Measurements from ENCODE around the gene CELSR1. TPM values are rescaled to one million over a fixed set of nuclear protein-coding genes. Genes with fewer than 3 reads are reported as not detected.

CELSR1 gene
- total RNA-seq, 1 experiment from 2014 or later, result 37.6 TPM

DNA sequence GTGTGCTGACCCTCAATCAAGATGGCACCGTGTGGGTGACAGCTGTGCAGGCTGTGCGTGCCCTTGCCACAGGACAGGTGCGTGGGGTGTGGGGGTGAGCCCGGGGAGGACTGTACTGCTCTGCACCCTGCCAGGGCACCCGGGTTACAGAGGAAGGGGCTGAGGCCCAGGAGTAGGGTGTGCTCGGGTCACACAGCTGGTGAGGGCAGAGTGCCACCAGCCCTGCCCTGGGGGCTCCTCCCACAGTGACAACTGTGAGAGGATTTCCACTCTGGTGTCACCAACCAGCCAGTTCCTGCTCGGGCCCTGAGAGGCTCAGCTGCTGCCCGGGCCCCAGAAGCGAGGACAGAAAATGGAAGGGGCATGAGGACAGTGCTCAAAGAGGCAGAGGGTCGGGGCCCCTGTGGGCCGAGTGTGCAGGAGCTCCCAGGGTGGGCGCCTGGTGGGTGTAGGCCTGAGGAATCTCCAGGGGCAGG lies 181.4 kb downstream of the CELSR1 start:
- Histone ChIP-seq H3K4me1 (replicated peaks; ENCODE audit: insufficient read depth) (0 out of 2 replicates have a peak, but pooled peaks cover 3% of the 10 kb centered on the region), H3K9me3 (ENCODE audit: insufficient read depth, low read depth) (no peaks in the 10 kb centered on the region), H3K79me2 (ENCODE audit: low read depth) (no peaks in the 10 kb centered on the region), H3K27me3 (ENCODE audit: insufficient read depth, low read depth) (no peaks in the 10 kb centered on the region), H3K4me3 (no peak overlapping the region), H3K36me3 (ENCODE audit: low read depth) (no peaks in the 10 kb centered on the region), H2AFZ (no peak overlapping the region), H3K27ac (no peak overlapping the region), H3F3A (ENCODE audit: insufficient read depth, low read depth) (peaks cover 26% of the 10 kb centered on the region), H4K20me1 (ENCODE audit: insufficient read depth) (peaks cover 21% of the 10 kb centered on the region), H3K9me2 (ENCODE audit: insufficient read depth) (no peaks in the 10 kb centered on the region), H3K4me2 (no peak overlapping the region)
- no TSS peak for BruUV-seq (replicated peaks)
- ChIA-PET CTCF (interaction anchor here (0.6 to 1.1 kb wide), 2 partner anchors 183 to 186 kb away, joined by 3 read pairs; no protein-coding TSS in a partner anchor), POLR2A (ENCODE audit: unreplicated experiment) (no interaction called here)
- DNase-seq, result no peak
- TF ChIP-seq, protein P1, sequence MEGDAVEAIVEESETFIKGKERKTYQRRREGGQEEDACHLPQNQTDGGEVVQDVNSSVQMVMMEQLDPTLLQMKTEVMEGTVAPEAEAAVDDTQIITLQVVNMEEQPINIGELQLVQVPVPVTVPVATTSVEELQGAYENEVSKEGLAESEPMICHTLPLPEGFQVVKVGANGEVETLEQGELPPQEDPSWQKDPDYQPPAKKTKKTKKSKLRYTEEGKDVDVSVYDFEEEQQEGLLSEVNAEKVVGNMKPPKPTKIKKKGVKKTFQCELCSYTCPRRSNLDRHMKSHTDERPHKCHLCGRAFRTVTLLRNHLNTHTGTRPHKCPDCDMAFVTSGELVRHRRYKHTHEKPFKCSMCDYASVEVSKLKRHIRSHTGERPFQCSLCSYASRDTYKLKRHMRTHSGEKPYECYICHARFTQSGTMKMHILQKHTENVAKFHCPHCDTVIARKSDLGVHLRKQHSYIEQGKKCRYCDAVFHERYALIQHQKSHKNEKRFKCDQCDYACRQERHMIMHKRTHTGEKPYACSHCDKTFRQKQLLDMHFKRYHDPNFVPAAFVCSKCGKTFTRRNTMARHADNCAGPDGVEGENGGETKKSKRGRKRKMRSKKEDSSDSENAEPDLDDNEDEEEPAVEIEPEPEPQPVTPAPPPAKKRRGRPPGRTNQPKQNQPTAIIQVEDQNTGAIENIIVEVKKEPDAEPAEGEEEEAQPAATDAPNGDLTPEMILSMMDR (conservative IDR thresholded peaks at IDR 0.05), result no peak
- TF ChIP-seq EZH2 (IDR thresholded peaks at IDR 0.05; ENCODE audit: low read depth), result no peak
- intact Hi-C loops (cut with micrococcal nuclease; ENCODE audit: unreplicated experiment), result loop anchor here (1.0 kb wide), 1 partner anchor 186 kb away; no protein-coding TSS in a partner anchor

DNA sequence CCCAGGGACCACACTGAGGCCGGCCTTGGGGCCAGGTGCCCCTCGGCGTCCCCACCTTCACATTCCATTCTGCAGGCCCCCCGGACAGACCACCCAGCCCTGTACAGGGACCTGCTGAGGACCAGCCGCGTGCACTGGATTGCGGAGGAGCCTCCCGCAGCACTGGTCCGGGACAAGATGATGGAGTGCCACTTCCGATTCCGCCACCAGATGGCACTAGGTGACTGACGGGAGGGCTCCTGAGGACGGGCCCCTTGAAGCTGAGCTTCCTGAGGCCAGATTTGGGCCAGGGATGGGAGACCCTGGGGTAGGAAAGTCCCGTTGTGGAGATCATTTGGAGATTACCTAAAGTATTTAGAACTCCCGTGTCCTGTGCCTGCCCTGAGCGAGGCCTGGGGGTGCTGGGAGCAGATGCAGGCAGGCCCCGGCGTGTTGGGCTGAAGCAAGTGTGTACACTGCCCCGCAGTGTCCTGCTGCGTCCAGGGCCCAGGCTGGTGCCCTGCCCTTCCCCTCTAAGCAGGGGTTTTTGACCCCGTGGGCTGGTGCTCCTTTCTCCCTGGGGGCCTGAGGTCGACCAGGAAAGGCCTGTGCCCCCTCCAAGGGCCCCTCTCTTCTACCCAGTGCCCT lies 181.9 kb downstream of the CELSR1 start:
- ChIA-PET POLR2A (ENCODE audit: unreplicated experiment) (no interaction called here), CTCF (interaction anchor here (1.1 kb wide), 1 partner anchor 183 kb away, joined by 3 read pairs; no protein-coding TSS in a partner anchor)
- no peak overlapping the region for H2AFZ ChIP-seq
- DNase-seq, result peak; percentile 49 to 69
- H3K79me2 ChIP-seq (ENCODE audit: low read depth), result no peaks in the 10 kb centered on the region
- H3K27ac ChIP-seq, result no peak overlapping the region
- H3K9me2 ChIP-seq (ENCODE audit: insufficient read depth), result no peaks in the 10 kb centered on the region
- 0 out of 2 replicates have a peak, but pooled peaks cover 4% of the 10 kb centered on the region for H3K36me3 ChIP-seq (ENCODE audit: low read depth)
- H3F3A ChIP-seq (ENCODE audit: insufficient read depth, low read depth), result peaks cover 23% of the 10 kb centered on the region
- no peaks in the 10 kb centered on the region for H3K9me3 ChIP-seq (ENCODE audit: insufficient read depth, low read depth)
- H4K20me1 ChIP-seq (ENCODE audit: insufficient read depth), result peaks cover 21% of the 10 kb centered on the region
- H3K27me3 ChIP-seq (ENCODE audit: insufficient read depth, low read depth), result no peaks in the 10 kb centered on the region
- H3K4me2 ChIP-seq, result no peak overlapping the region
- BruUV-seq (replicated peaks), result no TSS peak
- H3K4me3 ChIP-seq, result no peak overlapping the region
- intact Hi-C loops (cut with micrococcal nuclease; ENCODE audit: unreplicated experiment), result loop anchor here (1.0 kb wide), 1 partner anchor 187 kb away; no protein-coding TSS in a partner anchor
- TF ChIP-seq, protein P1 (conservative IDR thresholded peaks at IDR 0.05), result peak; percentile 95
- TF ChIP-seq EZH2 (IDR thresholded peaks at IDR 0.05; ENCODE audit: low read depth), result no peak
- 0 out of 2 replicates have a peak, but pooled peaks cover 3% of the 10 kb centered on the region for H3K4me1 ChIP-seq (replicated peaks; ENCODE audit: insufficient read depth)

DNA sequence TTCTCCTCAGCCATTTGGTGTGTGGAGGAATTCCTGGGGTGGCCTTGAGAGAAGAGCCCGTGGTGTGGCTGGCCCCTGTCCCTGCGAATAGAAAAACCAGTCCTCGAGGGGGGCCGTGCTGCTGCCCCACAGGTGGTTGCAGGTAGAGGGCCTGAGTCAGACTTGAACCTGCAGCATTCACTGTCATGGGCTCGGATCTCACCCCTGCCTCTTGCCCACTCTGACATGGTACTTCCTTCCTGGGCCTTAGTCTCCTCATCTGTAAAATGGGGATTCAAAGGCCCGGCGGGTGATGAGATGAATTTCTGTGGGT lies 182.5 kb downstream of the CELSR1 start:
- Histone ChIP-seq H3K4me2 (no peak overlapping the region), H3K79me2 (ENCODE audit: low read depth) (no peaks in the 10 kb centered on the region), H2AFZ (no peak overlapping the region), H3K27ac (no peak overlapping the region), H3F3A (ENCODE audit: insufficient read depth, low read depth) (peaks cover 23% of the 10 kb centered on the region), H4K20me1 (ENCODE audit: insufficient read depth) (peaks cover 16% of the 10 kb centered on the region), H3K9me3 (ENCODE audit: insufficient read depth, low read depth) (no peaks in the 10 kb centered on the region), H3K36me3 (ENCODE audit: low read depth) (0 out of 2 replicates have a peak, but pooled peaks cover 6% of the 10 kb centered on the region), H3K9me2 (ENCODE audit: insufficient read depth) (no peaks in the 10 kb centered on the region), H3K4me1 (replicated peaks; ENCODE audit: insufficient read depth) (0 out of 2 replicates have a peak, but pooled peaks cover 3% of the 10 kb centered on the region), H3K27me3 (ENCODE audit: insufficient read depth, low read depth) (no peaks in the 10 kb centered on the region), H3K4me3 (no peak overlapping the region)
- BruUV-seq (replicated peaks), result no TSS peak
- no peak for DNase-seq
- intact Hi-C loops (cut with micrococcal nuclease; ENCODE audit: unreplicated experiment), result loop anchor here (1.0 kb wide), 1 partner anchor 187 kb away; no protein-coding TSS in a partner anchor
- POLR2A ChIA-PET (ENCODE audit: unreplicated experiment), result no interaction called here
- TF ChIP-seq EZH2 (IDR thresholded peaks at IDR 0.05; ENCODE audit: low read depth), result no peak
- TF ChIP-seq, protein P1 (conservative IDR thresholded peaks at IDR 0.05), result no peak
- CTCF ChIA-PET, result no interaction called here
